GM10248 (cell line): ENCODE measurements around the gene MFSD1.

Source experiments
- CTCF ChIA-PET: fragments of 300-600 bp; sonication (Branson Sonifier 250); formaldehyde crosslinking; extraction: SDS; loops from one replicate; lab custom pipeline; 2021; ENCODE audit warnings: antibody characterized with exemption; lab: Yijun Ruan, JAX
- POLR2A ChIA-PET: fragments of 350-650 bp; sonication (Branson Sonifier 250); formaldehyde crosslinking; extraction: SDS; loops from one replicate; lab custom pipeline; 2020; ENCODE audit warnings: antibody characterized with exemption; lab: Yijun Ruan, JAX
- DNase-seq: peaks from one replicate; pipeline ENCODE4 v3.0.0; 2012; ENCODE audit errors: extremely low spot score
- CTCF ChIP-seq: IDR thresholded peaks from 2 replicates; pipeline ENCODE4 v1.5.1; 2012; ENCODE audit warnings: mild to moderate bottlenecking, low read depth; ENCODE audit errors: extremely low read depth, missing control alignments, control extremely low read depth

The MFSD1 gene

DNA sequence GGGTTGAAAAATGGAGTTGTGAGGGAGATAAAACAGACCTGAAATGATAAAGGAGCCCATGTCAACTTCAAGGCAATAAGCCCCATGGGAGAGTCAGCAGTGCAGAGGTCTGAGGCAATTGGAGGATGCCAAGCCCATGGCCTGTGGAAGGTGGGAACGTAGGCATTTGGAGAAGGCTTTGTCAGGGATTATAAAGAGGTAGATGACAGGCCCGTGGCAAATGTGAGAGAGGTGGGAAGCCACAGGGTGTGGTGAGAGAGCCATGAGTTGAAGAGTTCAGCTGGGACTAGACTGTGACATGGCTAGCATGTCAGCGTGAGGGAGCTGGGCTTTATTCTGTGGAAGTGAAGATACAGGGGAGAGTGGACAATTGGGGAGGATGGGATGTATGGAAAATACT, 35.4 kb downstream of the MFSD1 start:
- TF ChIP-seq CTCF, result no peak
- CTCF ChIA-PET, result interaction anchor here (3.6 kb wide), 1 partner anchor 9 kb away, joined by 25 read pairs; no protein-coding TSS in a partner anchor
- POLR2A ChIA-PET, result no interaction called here
- DNase-seq, result no peak

DNA sequence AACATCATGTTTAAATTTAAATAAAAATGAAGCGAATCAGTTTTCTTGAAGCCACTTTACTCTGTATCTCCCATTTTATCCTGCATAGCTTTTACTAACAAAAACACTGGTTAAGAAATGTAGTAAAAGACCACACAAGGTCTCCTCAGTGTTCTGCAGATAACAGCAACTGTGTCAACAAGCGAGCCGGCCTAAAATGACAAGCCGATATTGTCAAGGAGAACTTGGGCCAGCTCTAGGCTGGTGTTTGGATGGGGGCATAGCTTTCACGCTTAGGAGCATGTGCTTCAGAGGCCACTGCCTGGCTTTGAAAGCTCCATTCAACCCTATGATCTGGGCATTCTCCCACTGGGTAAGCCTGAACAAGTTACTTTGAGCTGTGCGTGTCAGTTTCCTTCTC, 38.1 kb downstream of the MFSD1 start:
- no peak for DNase-seq
- POLR2A ChIA-PET, result no interaction called here
- CTCF ChIA-PET, result interaction anchor here (0.7 to 10.0 kb wide), 5 partner anchors 9 to 420 kb away, joined by 3 to 146 read pairs (median 7); no protein-coding TSS in a partner anchor
- no peak for TF ChIP-seq CTCF

- ChIA-PET POLR2A (no interaction called here), CTCF (interaction anchor here (0.6 to 10.0 kb wide), 5 partner anchors 10 to 418 kb away, joined by 3 to 146 read pairs (median 5); no protein-coding TSS in a partner anchor)
- no peak for TF ChIP-seq CTCF
- no peak for DNase-seq
Observed at GRCh38 chr3:158841387-158841786, 39.5 kb downstream of the MFSD1 start.

GRCh38 chr3:158842976-158843375, 41.1 kb downstream of the MFSD1 start:
- CTCF ChIA-PET, result interaction anchor here (0.7 to 10.0 kb wide), 5 partner anchors 9 to 417 kb away, joined by 3 to 146 read pairs (median 6); no protein-coding TSS in a partner anchor
- TF ChIP-seq CTCF, result no peak
- POLR2A ChIA-PET, result no interaction called here
- DNase-seq, result no peak

GRCh38 chr3:158845765-158846350, 44.0 kb downstream of the MFSD1 start:
- TF ChIP-seq CTCF, result peak; percentile 70
- DNase-seq, result peak; percentile 62
- ChIA-PET POLR2A (no interaction called here), CTCF (interaction anchor here (0.7 to 10.0 kb wide), 23 partner anchors 9 to 963 kb away, joined by 3 to 146 read pairs (median 4); partner anchors contain the start of gene GFM1)

- CTCF ChIA-PET, result interaction anchor here (0.7 to 10.0 kb wide), 19 partner anchors 10 to 962 kb away, joined by 3 to 146 read pairs (median 4); partner anchors contain the start of gene GFM1
- POLR2A ChIA-PET, result no interaction called here
- peak; percentile 35 for DNase-seq
- no peak for TF ChIP-seq CTCF
Observed at GRCh38 chr3:158846803-158847451, 45.1 kb downstream of the MFSD1 start.
